Testis (tissue), 2 donors: Measurements from ENCODE around the gene NFKBIB.

ENCODE experiments used
- CTCF ChIP-seq, 3 experiments: fragments of 450-650 bp in 2 of 3; fragments of 200-600 bp in 1 of 3; sonication (generic) in 1 of 3; IDR thresholded peaks; one replicate each; pipeline ENCODE4 v1.5.1; 2016 to 2019; ENCODE audit warnings: antibody characterized with exemption in 3 of 3, mild to moderate bottlenecking in 2 of 3, moderate library complexity in 1 of 3
- POLR2A ChIP-seq: fragments of 450-650 bp; IDR thresholded peaks from one replicate; pipeline ENCODE4 v1.6.1; 2017; ENCODE audit warnings: antibody characterized with exemption, mild to moderate bottlenecking, moderate library complexity

- no peak for TF ChIP-seq CTCF (IDR thresholded peaks at IDR 0.05)
- no peak for TF ChIP-seq POLR2A
Measured at GRCh38 chr19:38917921-38918491, 18.2 kb downstream of the NFKBIB start.
